ENCODE results near the gene SSTR4.

Gene SSTR4

DNA sequence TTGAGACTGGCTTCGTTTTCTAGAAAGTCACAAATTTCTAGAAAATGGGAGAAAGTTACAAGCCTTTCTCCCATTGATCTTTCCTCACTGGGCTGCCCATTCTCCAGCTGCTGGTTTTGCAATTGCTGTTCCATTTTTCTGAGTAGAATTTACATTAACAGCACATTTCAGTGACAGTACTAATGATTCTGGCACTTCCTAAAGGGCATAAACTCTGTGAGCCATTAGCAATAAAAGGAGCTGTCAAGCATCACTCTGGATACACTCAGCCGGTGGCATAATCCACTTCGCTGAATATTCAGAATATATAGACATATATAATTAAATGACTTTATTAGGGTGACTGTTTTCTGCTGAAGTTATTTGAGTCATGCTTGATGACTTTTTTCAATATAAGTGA lies 6.7 kb upstream of the SSTR4 start:
- Histone ChIP-seq H3K79me2 (ENCODE audit: control insufficient read depth, insufficient read depth, low read length, unreplicated experiment) (no peaks in the 10 kb centered on the region), H3K27me3 (ENCODE audit: insufficient read depth, low read length) (peaks cover 23% of the 10 kb centered on the region), H3K4me1 (ENCODE audit: control insufficient read depth, insufficient read depth, low read length, unreplicated experiment) (no peaks in the 10 kb centered on the region), H3K36me3 (ENCODE audit: insufficient read depth, low read length) (no peaks in the 10 kb centered on the region), H3K4me3 (ENCODE audit: low read depth, low read length) (no peak overlapping the region), H2AFZ (ENCODE audit: low read length, unreplicated experiment) (no peak overlapping the region), H3K27ac (ENCODE audit: low read depth, low read length) (no peak overlapping the region)

DNA sequence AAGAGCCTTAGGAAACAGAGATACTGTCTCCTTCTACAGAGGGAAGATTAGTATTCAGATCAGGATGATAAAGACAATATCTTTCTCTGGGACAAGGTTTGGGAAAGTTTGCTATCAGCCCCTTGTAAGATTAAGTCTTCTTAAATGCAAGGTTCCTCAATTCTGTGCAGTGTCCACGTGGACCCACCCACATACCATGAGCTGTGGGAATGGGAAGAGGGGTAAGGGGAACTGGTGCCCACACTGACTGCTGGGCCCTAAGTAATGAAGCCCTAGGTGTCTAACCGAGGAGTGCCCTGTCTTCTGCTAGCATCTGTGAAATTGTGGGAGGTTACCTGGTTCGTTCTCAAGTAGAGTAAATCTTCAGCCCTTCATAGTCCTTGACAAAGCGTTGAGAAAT lies 5.8 kb upstream of the SSTR4 start:
- Histone ChIP-seq H3K36me3 (ENCODE audit: insufficient read depth, low read length) (no peaks in the 10 kb centered on the region), H3K79me2 (ENCODE audit: control insufficient read depth, insufficient read depth, low read length, unreplicated experiment) (no peaks in the 10 kb centered on the region), H3K27ac (ENCODE audit: low read depth, low read length) (no peak overlapping the region), H2AFZ (ENCODE audit: low read length, unreplicated experiment) (no peak overlapping the region), H3K4me1 (ENCODE audit: control insufficient read depth, insufficient read depth, low read length, unreplicated experiment) (no peaks in the 10 kb centered on the region), H3K27me3 (ENCODE audit: insufficient read depth, low read length) (peaks cover 28% of the 10 kb centered on the region), H3K4me3 (ENCODE audit: low read depth, low read length) (no peak overlapping the region)

GRCh38 chr20:23031346-23031745 lies 3.8 kb upstream of the SSTR4 start:
- H3K27me3 ChIP-seq (ENCODE audit: insufficient read depth, low read length): peaks cover 38% of the 10 kb centered on the region

GRCh38 chr20:23032056-23032749 lies 2.9 kb upstream of the SSTR4 start:
- no peaks in the 10 kb centered on the region for H3K79me2 ChIP-seq (ENCODE audit: control insufficient read depth, insufficient read depth, low read length, unreplicated experiment)
- no peak overlapping the region for H3K4me3 ChIP-seq (ENCODE audit: low read depth, low read length)
- H2AFZ ChIP-seq (ENCODE audit: low read length, unreplicated experiment): no peak overlapping the region
- H3K36me3 ChIP-seq (ENCODE audit: insufficient read depth, low read length): no peaks in the 10 kb centered on the region
- H3K27me3 ChIP-seq (ENCODE audit: insufficient read depth, low read length): peaks cover 42% of the 10 kb centered on the region
- no peaks in the 10 kb centered on the region for H3K4me1 ChIP-seq (ENCODE audit: control insufficient read depth, insufficient read depth, low read length, unreplicated experiment)
- H3K27ac ChIP-seq (ENCODE audit: low read depth, low read length): no peak overlapping the region

More at GRCh38 chr20:23031346-23031745, 3.8 kb upstream of the SSTR4 start:
- Histone ChIP-seq H2AFZ (ENCODE audit: low read length, unreplicated experiment) (no peak overlapping the region), H3K4me1 (ENCODE audit: control insufficient read depth, insufficient read depth, low read length, unreplicated experiment) (no peaks in the 10 kb centered on the region), H3K4me3 (ENCODE audit: low read depth, low read length) (no peak overlapping the region), H3K36me3 (ENCODE audit: insufficient read depth, low read length) (no peaks in the 10 kb centered on the region), H3K27ac (ENCODE audit: low read depth, low read length) (no peak overlapping the region), H3K79me2 (ENCODE audit: control insufficient read depth, insufficient read depth, low read length, unreplicated experiment) (no peaks in the 10 kb centered on the region)

DNA sequence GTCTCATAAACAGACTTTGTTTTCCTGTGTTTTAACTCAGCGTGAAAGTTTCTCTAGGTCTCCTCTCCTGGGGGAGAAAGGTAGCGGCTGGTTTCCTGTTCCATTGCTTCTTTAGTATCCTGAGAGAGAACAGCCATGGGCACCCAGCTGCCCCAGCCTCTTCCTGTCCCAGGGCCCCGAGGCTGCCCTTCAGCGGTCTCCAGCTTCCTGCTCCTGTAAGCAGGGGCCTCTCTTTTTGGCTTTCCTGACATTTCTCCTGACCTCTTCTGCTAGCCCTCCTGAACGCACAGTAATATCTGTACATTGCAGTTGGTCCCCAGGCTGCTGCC lies 2.4 kb upstream of the SSTR4 start:
- Histone ChIP-seq H3K36me3 (ENCODE audit: insufficient read depth, low read length) (no peaks in the 10 kb centered on the region), H2AFZ (ENCODE audit: low read length, unreplicated experiment) (no peak overlapping the region), H3K27me3 (ENCODE audit: insufficient read depth, low read length) (peaks cover 46% of the 10 kb centered on the region), H3K4me1 (ENCODE audit: control insufficient read depth, insufficient read depth, low read length, unreplicated experiment) (no peaks in the 10 kb centered on the region), H3K79me2 (ENCODE audit: control insufficient read depth, insufficient read depth, low read length, unreplicated experiment) (no peaks in the 10 kb centered on the region), H3K4me3 (ENCODE audit: low read depth, low read length) (no peak overlapping the region), H3K27ac (ENCODE audit: low read depth, low read length) (no peak overlapping the region)

GRCh38 chr20:23033918-23034317 lies 1.2 kb upstream of the SSTR4 start:
- Histone ChIP-seq H3K27ac (ENCODE audit: low read depth, low read length) (no peak overlapping the region), H3K4me3 (ENCODE audit: low read depth, low read length) (no peak overlapping the region), H2AFZ (ENCODE audit: low read length, unreplicated experiment) (no peak overlapping the region), H3K36me3 (ENCODE audit: insufficient read depth, low read length) (no peaks in the 10 kb centered on the region), H3K79me2 (ENCODE audit: control insufficient read depth, insufficient read depth, low read length, unreplicated experiment) (no peaks in the 10 kb centered on the region), H3K27me3 (ENCODE audit: insufficient read depth, low read length) (peaks cover 55% of the 10 kb centered on the region), H3K4me1 (ENCODE audit: control insufficient read depth, insufficient read depth, low read length, unreplicated experiment) (no peaks in the 10 kb centered on the region)

DNA sequence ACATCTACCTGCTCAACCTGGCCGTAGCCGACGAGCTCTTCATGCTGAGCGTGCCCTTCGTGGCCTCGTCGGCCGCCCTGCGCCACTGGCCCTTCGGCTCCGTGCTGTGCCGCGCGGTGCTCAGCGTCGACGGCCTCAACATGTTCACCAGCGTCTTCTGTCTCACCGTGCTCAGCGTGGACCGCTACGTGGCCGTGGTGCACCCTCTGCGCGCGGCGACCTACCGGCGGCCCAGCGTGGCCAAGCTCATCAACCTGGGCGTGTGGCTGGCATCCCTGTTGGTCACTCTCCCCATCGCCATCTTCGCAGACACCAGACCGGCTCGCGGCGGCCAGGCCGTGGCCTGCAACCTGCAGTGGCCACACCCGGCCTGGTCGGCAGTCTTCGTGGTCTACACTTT lies 619 bp downstream of the SSTR4 start:
- Histone ChIP-seq H3K4me3 (ENCODE audit: low read depth, low read length) (no peak overlapping the region), H3K27ac (ENCODE audit: low read depth, low read length) (no peak overlapping the region), H3K27me3 (ENCODE audit: insufficient read depth, low read length) (peaks cover 63% of the 10 kb centered on the region), H3K79me2 (ENCODE audit: control insufficient read depth, insufficient read depth, low read length, unreplicated experiment) (no peaks in the 10 kb centered on the region), H3K36me3 (ENCODE audit: insufficient read depth, low read length) (no peaks in the 10 kb centered on the region), H2AFZ (ENCODE audit: low read length, unreplicated experiment) (no peak overlapping the region), H3K4me1 (ENCODE audit: control insufficient read depth, insufficient read depth, low read length, unreplicated experiment) (no peaks in the 10 kb centered on the region)

DNA sequence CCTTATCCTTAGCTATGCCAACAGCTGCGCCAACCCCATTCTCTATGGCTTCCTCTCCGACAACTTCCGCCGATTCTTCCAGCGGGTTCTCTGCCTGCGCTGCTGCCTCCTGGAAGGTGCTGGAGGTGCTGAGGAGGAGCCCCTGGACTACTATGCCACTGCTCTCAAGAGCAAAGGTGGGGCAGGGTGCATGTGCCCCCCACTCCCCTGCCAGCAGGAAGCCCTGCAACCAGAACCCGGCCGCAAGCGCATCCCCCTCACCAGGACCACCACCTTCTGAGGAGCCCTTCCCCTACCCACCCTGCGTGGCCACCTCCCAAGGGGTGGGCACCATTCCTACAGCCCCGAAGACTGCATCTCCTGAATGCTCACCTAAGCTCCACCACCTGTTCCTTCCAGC lies 1.3 kb downstream of the SSTR4 start:
- Histone ChIP-seq H2AFZ (ENCODE audit: low read length, unreplicated experiment) (no peak overlapping the region), H3K36me3 (ENCODE audit: insufficient read depth, low read length) (no peaks in the 10 kb centered on the region), H3K4me3 (ENCODE audit: low read depth, low read length) (no peak overlapping the region), H3K79me2 (ENCODE audit: control insufficient read depth, insufficient read depth, low read length, unreplicated experiment) (no peaks in the 10 kb centered on the region), H3K27ac (ENCODE audit: low read depth, low read length) (no peak overlapping the region), H3K27me3 (ENCODE audit: insufficient read depth, low read length) (peaks cover 67% of the 10 kb centered on the region), H3K4me1 (ENCODE audit: control insufficient read depth, insufficient read depth, low read length, unreplicated experiment) (no peaks in the 10 kb centered on the region)

- H3K4me1 ChIP-seq (ENCODE audit: control insufficient read depth, insufficient read depth, low read length, unreplicated experiment): no peaks in the 10 kb centered on the region
- H3K36me3 ChIP-seq (ENCODE audit: insufficient read depth, low read length): no peaks in the 10 kb centered on the region
- no peak overlapping the region for H3K27ac ChIP-seq (ENCODE audit: low read depth, low read length)
- H3K4me3 ChIP-seq (ENCODE audit: low read depth, low read length): no peak overlapping the region
- H3K27me3 ChIP-seq (ENCODE audit: insufficient read depth, low read length): peaks cover 74% of the 10 kb centered on the region
- H2AFZ ChIP-seq (ENCODE audit: low read length, unreplicated experiment): no peak overlapping the region
- no peaks in the 10 kb centered on the region for H3K79me2 ChIP-seq (ENCODE audit: control insufficient read depth, insufficient read depth, low read length, unreplicated experiment)
These were observed 1.9 kb downstream of the SSTR4 start for GRCh38 chr20:23037017-23037481.

GRCh38 chr20:23039136-23039875 lies 4.2 kb downstream of the SSTR4 start:
- Histone ChIP-seq H2AFZ (ENCODE audit: low read length, unreplicated experiment) (no peak overlapping the region), H3K79me2 (ENCODE audit: control insufficient read depth, insufficient read depth, low read length, unreplicated experiment) (no peaks in the 10 kb centered on the region), H3K27me3 (ENCODE audit: insufficient read depth, low read length) (peaks cover 79% of the 10 kb centered on the region), H3K36me3 (ENCODE audit: insufficient read depth, low read length) (no peaks in the 10 kb centered on the region), H3K27ac (ENCODE audit: low read depth, low read length) (no peak overlapping the region), H3K4me3 (ENCODE audit: low read depth, low read length) (no peak overlapping the region), H3K4me1 (ENCODE audit: control insufficient read depth, insufficient read depth, low read length, unreplicated experiment) (no peaks in the 10 kb centered on the region)

- Histone ChIP-seq H3K36me3 (ENCODE audit: insufficient read depth, low read length) (no peaks in the 10 kb centered on the region), H3K27ac (ENCODE audit: low read depth, low read length) (no peak overlapping the region), H3K27me3 (ENCODE audit: insufficient read depth, low read length) (peaks cover 73% of the 10 kb centered on the region), H3K4me1 (ENCODE audit: control insufficient read depth, insufficient read depth, low read length, unreplicated experiment) (no peaks in the 10 kb centered on the region), H3K79me2 (ENCODE audit: control insufficient read depth, insufficient read depth, low read length, unreplicated experiment) (no peaks in the 10 kb centered on the region), H2AFZ (ENCODE audit: low read length, unreplicated experiment) (no peak overlapping the region), H3K4me3 (ENCODE audit: low read depth, low read length) (no peak overlapping the region)
These were observed 4.9 kb downstream of the SSTR4 start for GRCh38 chr20:23039885-23040508.

All from ACC112 (cell line).